ENCODE measurements around the gene UVSSA.
"Not testable (repeated sequence)": the region's sequence is repeated elsewhere in the genome, so short reads cannot be mapped to it uniquely, and the experiment has no call there.

The UVSSA gene

DNA sequence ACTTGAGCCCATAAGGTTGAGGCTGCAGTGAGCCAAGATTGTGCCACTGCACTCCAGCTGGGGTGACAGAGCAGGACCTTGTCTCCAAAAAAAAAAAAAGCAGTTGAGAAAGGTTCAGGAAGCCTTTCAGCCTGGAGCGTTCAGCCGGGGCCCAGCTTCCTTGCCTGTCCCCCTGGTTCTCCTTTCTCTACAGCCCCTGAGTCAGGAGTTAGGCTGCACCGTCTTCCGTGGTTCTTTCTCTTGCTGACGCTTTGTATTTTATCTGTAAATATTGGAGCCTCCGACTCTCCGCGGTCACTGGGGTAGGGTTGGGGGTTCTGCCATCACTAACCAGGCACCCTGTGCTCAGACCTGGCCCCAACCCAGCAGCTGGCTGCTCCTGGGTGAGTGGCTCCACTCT lies 13.8 kb upstream of the UVSSA start:
- in situ Hi-C loops (cut with MboI; ENCODE audit: low sequenced_read_pairs, unreplicated experiment) = no loop called here
- no peak for DNase-seq (ENCODE audit: low spot score)
- TF ChIP-seq, protein P1, sequence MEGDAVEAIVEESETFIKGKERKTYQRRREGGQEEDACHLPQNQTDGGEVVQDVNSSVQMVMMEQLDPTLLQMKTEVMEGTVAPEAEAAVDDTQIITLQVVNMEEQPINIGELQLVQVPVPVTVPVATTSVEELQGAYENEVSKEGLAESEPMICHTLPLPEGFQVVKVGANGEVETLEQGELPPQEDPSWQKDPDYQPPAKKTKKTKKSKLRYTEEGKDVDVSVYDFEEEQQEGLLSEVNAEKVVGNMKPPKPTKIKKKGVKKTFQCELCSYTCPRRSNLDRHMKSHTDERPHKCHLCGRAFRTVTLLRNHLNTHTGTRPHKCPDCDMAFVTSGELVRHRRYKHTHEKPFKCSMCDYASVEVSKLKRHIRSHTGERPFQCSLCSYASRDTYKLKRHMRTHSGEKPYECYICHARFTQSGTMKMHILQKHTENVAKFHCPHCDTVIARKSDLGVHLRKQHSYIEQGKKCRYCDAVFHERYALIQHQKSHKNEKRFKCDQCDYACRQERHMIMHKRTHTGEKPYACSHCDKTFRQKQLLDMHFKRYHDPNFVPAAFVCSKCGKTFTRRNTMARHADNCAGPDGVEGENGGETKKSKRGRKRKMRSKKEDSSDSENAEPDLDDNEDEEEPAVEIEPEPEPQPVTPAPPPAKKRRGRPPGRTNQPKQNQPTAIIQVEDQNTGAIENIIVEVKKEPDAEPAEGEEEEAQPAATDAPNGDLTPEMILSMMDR (IDR thresholded peaks at IDR 0.05; ENCODE audit: borderline replicate concordance, control extremely low read depth, extremely low read depth, insufficient read depth, missing control alignments) = no peak

DNA sequence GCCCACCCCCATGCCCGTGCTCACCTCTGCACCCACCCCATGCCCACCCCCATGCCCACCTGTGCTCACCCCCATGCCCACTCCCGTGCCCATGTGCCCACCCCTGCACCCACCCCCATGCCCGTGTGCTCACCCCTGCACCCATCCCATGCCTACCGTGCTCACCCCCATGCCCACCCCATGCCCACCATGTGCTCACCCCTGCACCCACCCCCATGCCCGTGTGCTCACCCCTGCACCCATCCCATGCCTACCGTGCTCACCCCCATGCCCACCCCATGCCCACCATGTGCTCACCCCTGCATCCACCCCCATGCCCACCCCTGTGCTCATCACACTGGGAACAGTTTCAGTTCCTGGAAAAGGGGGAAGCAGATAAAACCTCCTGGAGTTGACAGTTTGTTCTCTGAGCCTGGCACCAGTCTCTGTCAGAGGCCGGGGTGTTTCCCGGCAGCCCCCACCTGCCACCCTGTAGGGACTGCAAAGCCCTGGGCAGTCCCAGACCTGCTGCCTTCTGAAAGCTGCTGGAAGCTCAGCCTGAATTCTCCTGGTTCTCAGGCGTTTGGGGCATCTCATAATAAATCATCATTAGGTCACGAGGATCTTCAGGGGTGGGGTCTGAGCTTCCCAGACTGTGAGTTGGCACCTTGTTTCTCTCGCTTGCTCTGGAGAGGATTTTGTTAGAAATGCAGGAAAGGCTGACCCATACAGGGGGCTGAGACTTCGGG lies 13.0 kb upstream of the UVSSA start:
- in situ Hi-C loops (cut with MboI; ENCODE audit: low sequenced_read_pairs, unreplicated experiment); DNase-seq (ENCODE audit: low spot score): not testable (repeated sequence)

DNA sequence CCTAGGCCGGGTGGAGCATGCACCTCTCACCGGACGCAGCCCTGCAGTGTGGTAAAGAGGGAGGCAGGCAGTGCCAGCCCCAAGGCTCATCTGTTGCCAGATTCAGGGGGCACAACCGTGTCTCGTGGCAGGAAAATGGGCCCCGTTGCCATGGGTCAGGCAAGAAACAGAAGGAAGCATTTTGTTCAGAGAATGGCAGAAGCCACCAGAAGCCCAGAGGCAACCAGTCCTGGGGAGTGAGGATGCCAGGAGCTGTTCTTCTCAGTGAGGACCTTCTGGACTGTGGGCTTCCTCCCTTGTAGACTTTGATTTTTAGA lies 12.5 kb upstream of the UVSSA start:
- TF ChIP-seq, protein P1 (IDR thresholded peaks at IDR 0.05; ENCODE audit: borderline replicate concordance, control extremely low read depth, extremely low read depth, insufficient read depth, missing control alignments) = no peak
- in situ Hi-C loops (cut with MboI; ENCODE audit: low sequenced_read_pairs, unreplicated experiment) = no loop called here
- no peak for DNase-seq (ENCODE audit: low spot score)

DNA sequence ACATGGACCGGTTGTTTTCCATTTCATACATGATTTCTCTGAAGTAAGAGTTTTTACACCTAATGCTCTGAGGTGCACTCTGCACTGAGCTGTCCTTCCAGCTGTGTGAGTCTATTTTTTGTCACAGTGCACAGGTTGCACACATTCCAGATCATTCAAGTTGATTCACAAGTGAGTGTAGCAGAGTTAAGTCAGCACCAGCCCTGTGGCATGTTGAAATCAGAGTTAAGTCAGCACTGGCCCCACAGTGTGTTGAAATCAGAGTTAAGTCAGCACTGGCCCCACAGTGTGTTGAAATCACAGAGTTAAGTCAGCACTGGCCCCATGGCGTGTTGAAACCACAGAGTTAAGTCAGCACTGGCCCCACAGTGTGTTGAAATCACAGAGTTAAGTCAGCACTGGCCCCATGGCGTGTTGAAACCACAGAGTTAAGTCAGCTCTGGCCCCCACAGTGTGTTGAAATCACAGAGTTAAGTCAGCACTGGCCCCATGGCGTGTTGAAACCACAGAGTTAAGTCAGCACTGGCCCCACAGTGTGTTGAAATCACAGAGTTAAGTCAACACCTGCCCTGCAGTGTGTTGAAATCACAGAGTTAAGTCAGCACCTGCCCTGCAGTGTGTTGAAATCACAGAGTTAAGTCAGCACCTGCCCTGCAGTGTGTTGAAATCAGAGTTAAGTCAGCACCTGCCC lies 11.7 kb upstream of the UVSSA start:
- in situ Hi-C loops (cut with MboI; ENCODE audit: low sequenced_read_pairs, unreplicated experiment); DNase-seq (ENCODE audit: low spot score): not testable (repeated sequence)

DNA sequence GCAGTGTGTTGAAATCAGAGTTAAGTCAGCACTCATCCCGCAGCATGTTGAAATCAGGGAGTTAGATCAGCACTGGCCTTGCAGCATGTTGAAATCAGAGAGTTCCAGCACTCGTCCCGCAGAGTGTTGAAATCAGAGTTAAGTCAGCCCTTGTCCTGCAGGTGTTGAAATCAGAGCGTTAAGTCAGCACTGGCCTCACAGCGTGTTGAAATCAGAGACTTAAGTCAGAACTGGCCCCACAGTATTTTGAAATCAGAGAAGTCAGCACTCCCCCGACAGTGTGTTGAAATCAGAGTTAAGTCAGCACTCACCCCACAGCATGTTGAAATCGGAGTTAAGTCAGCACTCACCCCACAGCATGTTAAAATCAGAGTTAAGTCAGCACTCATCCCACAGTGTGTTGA lies 10.9 kb upstream of the UVSSA start:
- TF ChIP-seq, protein P1 (IDR thresholded peaks at IDR 0.05; ENCODE audit: borderline replicate concordance, control extremely low read depth, extremely low read depth, insufficient read depth, missing control alignments) = no peak
- in situ Hi-C loops (cut with MboI; ENCODE audit: low sequenced_read_pairs, unreplicated experiment) = no loop called here
- DNase-seq (ENCODE audit: low spot score) = no peak

GRCh38 chr4:1337376-1337831 lies 9.6 kb upstream of the UVSSA start:
- in situ Hi-C loops (cut with MboI; ENCODE audit: low sequenced_read_pairs, unreplicated experiment) = no loop called here
- TF ChIP-seq, protein P1 (IDR thresholded peaks at IDR 0.05; ENCODE audit: borderline replicate concordance, control extremely low read depth, extremely low read depth, insufficient read depth, missing control alignments) = no peak
- DNase-seq (ENCODE audit: low spot score) = no peak

DNA sequence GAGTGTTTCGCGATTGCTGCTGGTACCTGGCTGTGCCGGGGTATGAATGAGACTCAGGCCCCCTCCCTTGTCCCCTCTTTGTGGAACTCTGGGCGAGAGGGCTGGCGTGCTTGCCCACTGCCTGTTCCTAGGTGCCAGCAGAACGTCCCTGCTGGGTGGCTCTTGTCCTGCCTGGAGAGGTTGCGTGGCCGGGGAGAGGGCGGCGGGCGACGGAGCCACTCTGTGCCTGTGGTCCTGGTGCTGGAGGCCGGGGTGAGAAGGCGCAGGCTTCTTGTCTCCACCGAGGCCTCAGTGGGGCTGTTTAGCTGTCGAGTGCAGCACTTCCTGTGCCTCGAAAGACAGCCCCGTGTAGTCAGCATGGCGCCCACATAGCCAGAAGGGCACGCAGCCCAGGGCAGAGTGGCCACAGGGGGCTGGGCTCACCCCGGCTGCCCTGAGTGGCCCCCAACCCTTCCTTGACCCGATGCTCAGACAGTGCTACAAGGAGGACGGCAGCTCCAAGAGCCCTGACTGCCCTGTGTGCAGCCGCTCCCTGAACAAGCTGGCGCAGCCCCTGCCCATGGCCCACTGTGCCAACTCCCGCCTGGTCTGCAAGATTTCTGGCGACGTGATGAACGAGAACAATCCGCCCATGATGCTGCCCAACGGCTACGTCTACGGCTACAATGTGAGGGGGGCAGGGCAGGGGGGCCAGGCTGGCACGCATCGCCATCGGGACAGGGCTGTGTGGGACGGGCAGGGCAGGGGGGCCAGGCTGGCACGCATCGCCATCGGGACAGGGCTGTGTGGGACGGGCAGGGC lies 8.9 kb upstream of the UVSSA start:
- no peak for DNase-seq (ENCODE audit: low spot score)
- TF ChIP-seq, protein P1 (IDR thresholded peaks at IDR 0.05; ENCODE audit: borderline replicate concordance, control extremely low read depth, extremely low read depth, insufficient read depth, missing control alignments) = no peak
- in situ Hi-C loops (cut with MboI; ENCODE audit: low sequenced_read_pairs, unreplicated experiment) = no loop called here

Measured in GM13976 (cell line).